ENCODE data around the gene HOXB3.

DNA sequence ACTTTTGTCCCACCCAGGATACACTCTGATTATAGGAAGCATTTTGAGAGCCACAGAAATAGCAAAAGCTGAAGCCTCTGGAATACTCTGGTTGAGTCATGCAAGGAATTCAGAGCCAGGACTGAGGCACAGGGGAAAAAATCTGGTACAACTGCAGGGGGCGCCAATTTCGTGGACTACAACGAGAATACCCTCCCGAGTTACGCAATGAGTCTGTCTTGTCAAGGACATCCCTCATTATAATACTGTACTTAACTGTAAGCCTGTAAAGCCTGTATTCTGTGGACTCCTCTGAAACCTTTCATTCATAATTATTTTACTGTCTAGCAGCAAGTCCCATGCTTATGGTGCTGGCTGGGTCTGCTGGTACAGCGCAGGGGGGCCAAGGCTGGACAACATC lies 67.0 kb downstream of the HOXB3 start:
- TF ChIP-seq, protein P1, sequence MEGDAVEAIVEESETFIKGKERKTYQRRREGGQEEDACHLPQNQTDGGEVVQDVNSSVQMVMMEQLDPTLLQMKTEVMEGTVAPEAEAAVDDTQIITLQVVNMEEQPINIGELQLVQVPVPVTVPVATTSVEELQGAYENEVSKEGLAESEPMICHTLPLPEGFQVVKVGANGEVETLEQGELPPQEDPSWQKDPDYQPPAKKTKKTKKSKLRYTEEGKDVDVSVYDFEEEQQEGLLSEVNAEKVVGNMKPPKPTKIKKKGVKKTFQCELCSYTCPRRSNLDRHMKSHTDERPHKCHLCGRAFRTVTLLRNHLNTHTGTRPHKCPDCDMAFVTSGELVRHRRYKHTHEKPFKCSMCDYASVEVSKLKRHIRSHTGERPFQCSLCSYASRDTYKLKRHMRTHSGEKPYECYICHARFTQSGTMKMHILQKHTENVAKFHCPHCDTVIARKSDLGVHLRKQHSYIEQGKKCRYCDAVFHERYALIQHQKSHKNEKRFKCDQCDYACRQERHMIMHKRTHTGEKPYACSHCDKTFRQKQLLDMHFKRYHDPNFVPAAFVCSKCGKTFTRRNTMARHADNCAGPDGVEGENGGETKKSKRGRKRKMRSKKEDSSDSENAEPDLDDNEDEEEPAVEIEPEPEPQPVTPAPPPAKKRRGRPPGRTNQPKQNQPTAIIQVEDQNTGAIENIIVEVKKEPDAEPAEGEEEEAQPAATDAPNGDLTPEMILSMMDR (conservative IDR thresholded peaks at IDR 0.05; ENCODE audit: low read depth, low read length): peak; percentile 58
- TF ChIP-seq EZH2 (IDR thresholded peaks at IDR 0.05; ENCODE audit: low read length, unreplicated experiment) (no peak), EZH2phosphoT487 (IDR thresholded peaks at IDR 0.05; ENCODE audit: borderline replicate concordance, low read length) (no peak)
